H1 (cell line): ENCODE measurements around the gene CISD2. TPM values are rescaled to one million over a fixed set of nuclear protein-coding genes. Genes with fewer than 3 reads are reported as not detected.

Source experiments
- EZH2 ChIP-seq: fragments of 200-600 bp; sonication (generic); IDR thresholded peaks from 2 replicates; pipeline ENCODE4 v1.7.1; 2012; ENCODE audit warnings: low read depth, mild to moderate bottlenecking, moderate library complexity, low read length, inconsistent platforms; ENCODE audit not compliant: severe bottlenecking
- POLR2AphosphoS5 ChIP-seq: IDR thresholded peaks from 2 replicates; pipeline ENCODE4 v1.6.1; 2011; ENCODE audit warnings: low read depth, low read length
- RFX5 ChIP-seq: IDR thresholded peaks from 2 replicates; pipeline ENCODE4 v1.6.1; 2011; ENCODE audit warnings: low read depth, low read length, improper control_type of control experiment, borderline replicate concordance
- TAF7 ChIP-seq: optimal IDR thresholded peaks from 2 replicates; pipeline ENCODE3; 2011; ENCODE audit warnings: low read depth, mild to moderate bottlenecking, inconsistent platforms, low read length, moderate library complexity, borderline replicate concordance
- YY1 ChIP-seq: IDR thresholded peaks from 2 replicates; pipeline ENCODE4 v1.6.1; 2011; ENCODE audit warnings: low read depth, mild to moderate bottlenecking, low read length
- ZNF274 ChIP-seq: IDR thresholded peaks from 2 replicates; pipeline ENCODE4 v1.7.0; 2012; ENCODE audit warnings: low read length, borderline replicate concordance; ENCODE audit errors: extremely low read depth
- polyA plus RNA-seq, 7 experiments: library from polyadenylated mRNA; depleted of rRNA in 3 of 7; stranded (reverse) in 5 of 7; unstranded in 2 of 7; fragments of >200 nt in 5 of 7; fragments of 200-250 nt in 2 of 7; gene quantifications; 1 replicate in 5 of 7; 2 replicates in 1 of 7; 4 replicates in 1 of 7; pipeline versions ENCODE4 v1.2.1 to v1.2.3, GENCODE V29; 2011 to 2013; ENCODE audit warnings: missing spikeins in 2 of 7, mixed read lengths in 2 of 7
- total RNA-seq: library from RNA; stranded (reverse); fragmentation: NEBNext Ultra II Directional; extraction: Animal tissue kit (Norgen Biotek cat#: 25700); gene quantifications from 2 replicates; pipeline ENCODE4 v1.2.1, GENCODE V29; 2021

CISD2 gene
- total and polyA plus RNA-seq, 2 of the 8 experiments (the other 6 are each of a cell fraction or from before 2014, with no cell fraction given): 23.7 to 48.3 TPM

GRCh38 chr4:102832667-102833066 lies 36.1 kb upstream of the CISD2 start (continued):
- TF ChIP-seq ZNF274 (no peak), YY1 (no peak), RFX5 (no peak), TAF7 (no peak), EZH2 (no peak), POLR2AphosphoS5 (no peak)
- TF ChIP-seq, all 59 proteins: peak for 0
